Stimulated activated CD8-positive, alpha-beta memory T cell treated with anti-CD3 and anti-CD28 coated beads, Interleukin-7, amount 100 ng/mL, for 24 hours (primary cell): ENCODE data around the gene CEACAM21.

ENCODE experiments used
- DNase-seq: peaks from one replicate; pipeline ENCODE4 v3.0.0-alpha.2; 2020; ENCODE audit warnings: low read depth

Gene CEACAM21

GRCh38 chr19:41619018-41619556 lies 43.1 kb downstream of the CEACAM21 start:
- no peak for DNase-seq

- DNase-seq = no peak
Observed at GRCh38 chr19:41620171-41620570, 44.2 kb downstream of the CEACAM21 start.

- no peak for DNase-seq
Observed at GRCh38 chr19:41621226-41621625, 45.3 kb downstream of the CEACAM21 start.

- no peak for DNase-seq
Observed at GRCh38 chr19:41621654-41622053, 45.7 kb downstream of the CEACAM21 start.

GRCh38 chr19:41623360-41623759 lies 47.4 kb downstream of the CEACAM21 start:
- DNase-seq = no peak

GRCh38 chr19:41624515-41624914 lies 48.5 kb downstream of the CEACAM21 start:
- no peak for DNase-seq

GRCh38 chr19:41624937-41625336 lies 49.0 kb downstream of the CEACAM21 start:
- DNase-seq = no peak

GRCh38 chr19:41626278-41626677 lies 50.3 kb downstream of the CEACAM21 start:
- DNase-seq = no peak

- DNase-seq = no peak
Observed at GRCh38 chr19:41626877-41627276, 50.9 kb downstream of the CEACAM21 start, which contains the start of gene CEACAM4. Gene CEACAM4 (minus strand): TSS chr19:41627074. CDS start chr19:41626963, 111 bp downstream.

- DNase-seq = no peak
Observed at GRCh38 chr19:41627966-41628675, 52.2 kb downstream of the CEACAM21 start.
